Stimulated activated CD4-positive, alpha-beta T cell treated with anti-CD3 and anti-CD28 coated beads, TNF-alpha, amount 100 ng/mL, for 48 hours (primary cell): Measurements from ENCODE around the gene CUEDC2.

Source experiments
- DNase-seq, 3 donors: peaks; one replicate each; pipeline ENCODE4 v3.0.0-alpha.2; 2020; ENCODE audit warnings: low read depth in 3 of 3

The CUEDC2 gene

DNA sequence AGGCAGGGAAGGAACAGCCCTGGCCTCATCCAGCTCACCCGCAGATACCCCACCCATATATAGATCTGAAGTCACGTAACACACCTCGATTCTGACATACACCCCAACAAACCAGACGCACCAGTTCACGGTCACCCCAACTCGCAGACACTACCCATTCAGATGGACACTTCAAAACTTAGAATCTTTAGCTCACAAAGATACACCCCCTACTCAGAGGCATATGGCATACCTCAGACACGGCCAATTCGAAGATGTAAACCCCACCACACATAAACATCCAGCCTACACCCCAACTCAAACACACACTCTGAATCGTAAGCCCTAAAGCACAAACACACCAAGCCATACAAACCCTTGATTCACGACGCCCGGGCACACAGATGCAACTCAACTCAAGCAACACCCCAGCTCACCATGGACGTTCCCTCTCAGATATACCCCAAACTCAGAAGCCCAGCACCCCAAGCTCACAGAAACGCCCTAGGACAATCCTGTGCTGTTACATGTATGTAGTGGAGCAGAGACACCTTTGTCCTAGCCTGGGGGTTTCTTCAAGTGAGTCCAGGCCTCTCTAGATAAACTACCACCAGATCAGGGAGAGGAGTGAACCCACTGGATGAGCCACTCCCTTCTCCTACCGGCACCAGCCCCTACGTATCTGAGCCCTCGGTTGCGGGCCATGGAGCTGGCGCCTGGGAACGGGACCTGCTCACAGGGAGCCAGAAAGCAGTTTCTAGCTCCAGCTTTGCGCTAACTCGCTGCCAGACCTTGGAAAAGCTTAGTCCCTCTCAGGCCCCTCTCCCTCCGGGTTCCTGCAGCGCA lies 22.6 kb downstream of the CUEDC2 start:
- DNase-seq, result no peak

- peak; percentile 55 to 83 (median 60) for DNase-seq
Observed at GRCh38 chr10:102408728-102409603, 23.4 kb downstream of the CUEDC2 start.

DNA sequence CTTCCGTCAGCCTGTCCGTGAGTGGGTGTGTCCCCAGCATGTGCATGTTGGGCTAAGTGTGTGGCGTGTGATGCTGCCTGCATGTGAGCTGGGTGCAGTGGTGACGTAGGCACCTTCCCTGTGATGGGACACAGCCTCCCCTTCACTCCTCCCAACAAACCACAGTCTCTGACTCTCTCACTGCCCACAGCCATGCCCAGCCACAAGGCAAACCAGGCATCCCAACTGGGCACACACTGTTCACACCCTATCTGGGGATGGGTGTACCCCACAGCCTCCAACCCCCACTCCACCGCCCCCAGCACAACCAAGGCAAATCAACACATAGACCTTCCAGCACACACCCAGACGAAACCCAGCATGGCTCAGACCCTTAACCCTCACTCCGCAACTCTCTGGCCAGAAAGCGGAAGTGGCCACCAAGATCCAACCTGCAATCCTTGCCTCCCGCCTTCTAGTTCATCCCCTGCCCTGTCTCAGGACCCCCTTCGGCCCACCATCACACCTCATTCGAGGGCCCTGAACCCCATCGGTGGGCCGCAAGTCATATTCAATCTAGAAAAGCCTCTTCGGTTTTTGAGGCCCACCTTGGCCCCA lies 24.1 kb downstream of the CUEDC2 start:
- DNase-seq, result no peak

DNA sequence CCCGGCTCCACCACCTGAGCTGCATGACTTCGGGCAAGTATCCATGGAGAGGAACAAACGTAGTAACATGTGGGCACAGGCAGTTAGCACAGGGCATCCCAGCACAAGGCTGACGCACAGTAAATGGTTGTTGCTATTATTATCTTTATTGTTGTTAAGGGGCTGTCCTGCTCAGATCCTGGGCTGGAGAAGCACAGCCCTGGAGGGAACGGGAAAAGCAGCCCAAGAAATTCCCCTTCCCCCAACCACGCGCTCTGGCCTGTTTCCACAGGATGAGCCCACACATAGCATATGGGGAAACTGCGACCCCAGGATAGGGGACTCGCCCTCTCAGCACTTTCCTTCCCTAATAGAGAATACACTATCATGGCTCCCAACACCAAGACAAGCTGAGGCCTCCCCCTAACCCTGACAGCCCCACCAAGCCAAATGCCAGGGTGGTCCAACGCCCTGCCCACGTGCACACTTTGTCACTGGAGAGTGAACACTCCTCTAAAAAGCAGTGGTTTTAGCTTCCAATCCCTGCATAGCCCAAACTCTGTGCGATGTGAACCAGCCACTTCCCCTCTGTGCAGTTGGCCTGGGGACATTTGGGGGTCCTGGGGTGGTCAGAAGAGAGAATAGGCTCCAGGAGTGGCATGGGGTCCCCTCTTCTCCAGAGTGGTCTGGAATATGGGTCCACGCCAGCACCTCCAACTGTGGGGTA lies 24.8 kb downstream of the CUEDC2 start:
- no peak for DNase-seq

DNA sequence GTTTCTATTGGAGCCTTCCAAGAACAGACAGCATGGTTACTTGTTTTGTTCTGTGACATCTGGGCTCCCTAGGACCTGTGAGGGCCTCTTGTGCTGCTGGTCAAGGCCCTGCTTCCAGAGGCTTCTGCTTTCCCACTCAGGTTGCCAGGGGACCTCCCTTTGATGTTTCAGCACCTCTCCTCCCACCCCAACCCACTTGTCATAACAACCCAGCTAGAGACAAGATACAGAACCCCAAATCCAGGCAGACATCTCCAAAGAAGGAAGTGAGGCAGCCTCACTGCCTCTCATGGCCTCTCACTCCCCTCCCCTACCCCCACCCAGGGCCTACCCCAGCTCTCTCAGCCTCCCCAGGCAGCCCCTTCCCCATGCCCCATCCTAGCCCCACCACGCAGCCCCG lies 25.6 kb downstream of the CUEDC2 start:
- DNase-seq, result no peak

GRCh38 chr10:102405632-102406031 lies 26.7 kb downstream of the CUEDC2 start:
- DNase-seq, result no peak

GRCh38 chr10:102405108-102405571 lies 27.2 kb downstream of the CUEDC2 start:
- no peak for DNase-seq

DNA sequence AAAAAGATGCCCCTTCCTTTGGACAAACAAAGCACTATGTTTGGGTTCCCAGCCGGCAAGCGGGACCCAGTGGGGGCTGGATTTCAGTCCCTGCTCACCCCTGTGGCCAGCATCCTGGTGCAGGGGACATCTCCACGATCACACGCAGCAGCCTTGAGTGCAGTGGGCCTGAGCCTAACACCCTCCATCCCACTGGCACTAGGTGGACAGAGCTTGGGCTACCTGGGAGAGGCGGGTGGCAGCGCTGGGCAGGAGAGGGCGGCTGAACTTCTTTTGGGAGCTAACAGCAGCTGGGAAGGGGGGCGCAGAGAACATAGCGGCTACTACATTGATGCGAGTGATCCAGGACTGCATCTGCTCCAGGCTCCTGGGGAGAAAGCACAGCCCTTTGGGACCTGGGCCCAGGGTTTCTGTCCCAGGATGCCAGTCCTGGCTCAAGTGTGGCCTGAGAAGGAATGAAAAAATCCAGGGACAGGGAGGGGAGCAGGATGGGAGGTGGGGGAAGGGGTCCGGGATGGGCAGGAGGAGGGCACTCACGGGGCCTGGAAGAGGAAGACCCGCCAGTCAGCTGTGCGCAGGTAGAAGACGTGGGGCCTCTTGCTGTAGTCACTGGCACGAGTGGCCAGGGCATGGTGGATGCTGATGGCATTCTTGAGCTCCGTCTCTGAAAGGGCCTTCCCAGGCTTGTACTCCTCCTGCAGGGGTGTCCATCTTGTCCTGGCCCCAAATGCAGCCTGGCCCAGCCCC lies 27.8 kb downstream of the CUEDC2 start:
- DNase-seq, result no peak

GRCh38 chr10:102403115-102403514 lies 29.3 kb downstream of the CUEDC2 start:
- DNase-seq, result no peak

GRCh38 chr10:102402512-102402896 lies 29.9 kb downstream of the CUEDC2 start:
- DNase-seq, result no peak

DNA sequence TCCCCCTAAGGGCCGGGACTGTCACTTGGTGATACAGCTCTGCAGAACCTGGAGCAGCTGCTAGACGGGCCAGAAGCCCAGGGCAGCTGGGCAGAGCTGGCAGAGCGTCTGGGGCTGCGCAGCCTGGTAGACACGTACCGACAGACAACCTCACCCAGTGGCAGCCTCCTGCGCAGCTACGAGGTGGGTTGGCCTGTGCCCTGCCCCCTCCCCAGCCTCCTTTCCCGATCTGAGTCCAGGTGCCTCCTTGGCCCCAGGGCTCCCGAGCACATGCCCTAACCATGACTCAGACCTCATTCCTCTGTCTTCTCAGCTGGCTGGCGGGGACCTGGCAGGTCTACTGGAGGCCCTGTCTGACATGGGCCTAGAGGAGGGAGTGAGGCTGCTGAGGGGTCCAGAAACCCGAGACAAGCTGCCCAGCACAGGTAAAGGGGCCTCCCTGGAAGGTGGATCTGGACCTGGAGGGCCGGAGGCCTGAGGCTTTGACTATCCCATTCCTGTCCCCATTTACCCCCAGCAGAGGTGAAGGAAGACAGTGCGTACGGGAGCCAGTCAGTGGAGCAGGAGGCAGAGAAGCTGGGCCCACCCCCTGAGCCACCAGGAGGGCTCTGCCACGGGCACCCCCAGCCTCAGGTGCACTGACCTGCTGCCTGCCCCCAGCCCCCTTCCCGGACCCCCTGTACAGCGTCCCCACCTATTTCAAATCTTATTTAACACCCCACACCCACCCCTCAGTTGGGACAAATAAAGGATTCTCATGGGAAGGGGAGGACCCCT lies 30.5 kb downstream of the CUEDC2 start:
- no peak for DNase-seq

GRCh38 chr10:102401342-102401654 lies 31.1 kb downstream of the CUEDC2 start:
- DNase-seq, result no peak

- DNase-seq, result no peak
Observed at GRCh38 chr10:102400598-102401341, 31.6 kb downstream of the CUEDC2 start.

DNA sequence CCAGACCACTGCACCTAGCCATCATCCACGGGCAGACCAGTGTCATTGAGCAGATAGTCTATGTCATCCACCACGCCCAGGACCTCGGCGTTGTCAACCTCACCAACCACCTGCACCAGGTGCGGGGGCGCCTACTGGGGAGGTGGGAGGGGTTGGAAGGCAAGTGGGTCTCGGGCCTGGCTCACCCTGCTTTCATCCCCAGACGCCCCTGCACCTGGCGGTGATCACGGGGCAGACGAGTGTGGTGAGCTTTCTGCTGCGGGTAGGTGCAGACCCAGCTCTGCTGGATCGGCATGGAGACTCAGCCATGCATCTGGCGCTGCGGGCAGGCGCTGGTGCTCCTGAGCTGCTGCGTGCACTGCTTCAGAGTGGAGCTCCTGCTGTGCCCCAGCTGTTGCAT lies 32.3 kb downstream of the CUEDC2 start:
- DNase-seq, result no peak

GRCh38 chr10:102399217-102400021 lies 33.0 kb downstream of the CUEDC2 start:
- peak; percentile 74 to 82 (median 78) for DNase-seq

DNA sequence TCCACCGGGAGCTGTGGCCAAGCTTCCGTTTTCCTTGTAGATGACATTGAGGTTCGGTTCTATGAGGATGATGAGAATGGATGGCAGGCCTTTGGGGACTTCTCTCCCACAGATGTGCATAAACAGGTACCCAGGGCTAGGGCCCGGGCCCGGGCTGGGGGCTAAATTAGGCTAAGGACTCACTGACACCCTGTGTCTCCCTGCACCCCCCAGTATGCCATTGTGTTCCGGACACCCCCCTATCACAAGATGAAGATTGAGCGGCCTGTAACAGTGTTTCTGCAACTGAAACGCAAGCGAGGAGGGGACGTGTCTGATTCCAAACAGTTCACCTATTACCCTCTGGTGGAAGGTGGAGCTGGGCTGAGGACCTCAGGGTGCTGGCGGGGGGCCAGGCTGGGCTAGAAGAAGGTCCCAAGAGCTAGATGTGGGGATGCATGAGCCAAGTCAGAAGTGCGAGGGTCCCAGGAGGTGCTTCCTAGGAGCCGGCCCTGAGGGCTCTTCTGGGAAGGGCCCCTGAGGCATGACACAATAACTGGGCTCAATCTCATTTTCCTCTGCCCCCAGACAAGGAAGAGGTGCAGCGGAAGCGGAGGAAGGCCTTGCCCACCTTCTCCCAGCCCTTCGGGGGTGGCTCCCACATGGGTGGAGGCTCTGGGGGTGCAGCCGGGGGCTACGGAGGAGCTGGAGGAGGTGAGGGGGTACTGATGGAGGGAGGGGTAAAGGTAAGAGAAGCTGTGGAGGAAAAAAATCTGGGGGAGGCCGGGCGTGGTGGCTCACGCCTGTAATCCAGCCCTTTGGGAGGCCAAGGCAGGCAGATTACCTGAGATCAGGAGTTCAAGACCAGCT lies 34.0 kb downstream of the CUEDC2 start:
- DNase-seq, result no peak

- no peak for DNase-seq
Observed at GRCh38 chr10:102397222-102398171, 34.9 kb downstream of the CUEDC2 start.
